ENCODE results near the gene DSCAM.

Gene DSCAM

DNA sequence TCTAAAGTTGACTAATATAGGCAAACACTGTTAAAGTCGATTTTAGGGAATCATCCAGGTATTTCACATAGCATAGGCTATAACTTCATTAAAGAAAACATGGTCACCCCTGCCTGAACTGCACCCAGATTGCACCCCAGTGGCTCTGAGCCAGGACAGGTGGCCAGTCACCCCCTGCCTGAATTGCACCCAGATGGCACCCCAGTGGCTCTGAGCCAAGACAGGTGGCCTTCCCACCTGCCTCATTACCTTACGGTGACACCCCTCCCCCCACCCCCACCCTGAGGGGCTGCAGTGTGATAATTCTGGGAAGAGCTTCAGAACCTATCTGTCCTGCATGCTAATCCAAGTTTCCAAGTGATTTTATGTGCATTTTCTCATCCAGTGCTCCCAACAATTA lies 78.9 kb downstream of the DSCAM start:
- Mint-ChIP-seq H3K27me3 (no peaks in the 10 kb centered on the region), H3K36me3 (no peaks in the 10 kb centered on the region), H3K4me1 (ENCODE audit: low read depth) (no peaks in the 10 kb centered on the region), H3K9me3 (ENCODE audit: low read depth) (peaks cover 4% of the 10 kb centered on the region), H3K27ac (no peak overlapping the region), H3K4me3 (no peak overlapping the region)

GRCh38 chr21:40766381-40766780 lies 80.6 kb downstream of the DSCAM start:
- Mint-ChIP-seq H3K4me3 (no peak overlapping the region), H3K36me3 (no peaks in the 10 kb centered on the region), H3K27ac (no peak overlapping the region), H3K4me1 (ENCODE audit: low read depth) (no peaks in the 10 kb centered on the region), H3K27me3 (peaks cover under 1% of the 10 kb centered on the region), H3K9me3 (ENCODE audit: low read depth) (peaks cover 4% of the 10 kb centered on the region)

GRCh38 chr21:40765811-40766210 lies 81.1 kb downstream of the DSCAM start:
- Mint-ChIP-seq H3K27ac (no peak overlapping the region), H3K9me3 (ENCODE audit: low read depth) (peaks cover 4% of the 10 kb centered on the region)

GRCh38 chr21:40760821-40761220 lies 86.1 kb downstream of the DSCAM start:
- Mint-ChIP-seq H3K27me3 (peaks cover 9% of the 10 kb centered on the region), H3K4me1 (ENCODE audit: low read depth) (no peaks in the 10 kb centered on the region), H3K36me3 (no peaks in the 10 kb centered on the region), H3K27ac (no peak overlapping the region), H3K9me3 (ENCODE audit: low read depth) (no peaks in the 10 kb centered on the region), H3K4me3 (no peak overlapping the region)

More at GRCh38 chr21:40765811-40766210, 81.1 kb downstream of the DSCAM start:
- Mint-ChIP-seq H3K27me3 (peaks cover 2% of the 10 kb centered on the region), H3K36me3 (no peaks in the 10 kb centered on the region), H3K4me3 (no peak overlapping the region), H3K4me1 (ENCODE audit: low read depth) (no peaks in the 10 kb centered on the region)

DNA sequence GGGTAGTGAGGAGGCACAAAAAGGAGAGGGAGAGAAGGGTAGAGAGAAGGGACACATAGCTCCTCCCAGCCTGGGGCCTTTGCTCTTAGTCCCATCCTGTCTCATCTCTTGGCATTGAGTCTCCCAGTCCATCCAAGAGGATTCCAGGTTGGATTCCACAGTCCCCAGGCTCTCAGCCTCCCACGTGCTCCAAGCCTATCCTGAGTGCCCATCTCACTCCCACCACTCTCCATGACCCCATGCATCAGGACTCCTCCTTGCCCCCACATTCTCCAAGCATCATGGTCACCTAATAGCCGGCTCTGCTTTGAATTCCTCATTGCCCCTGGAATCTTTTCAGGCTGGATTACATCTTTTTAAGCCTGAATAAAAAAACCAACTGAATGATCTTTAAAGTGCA lies 87.9 kb downstream of the DSCAM start:
- Mint-ChIP-seq H3K27me3 (peaks cover 9% of the 10 kb centered on the region), H3K4me3 (no peak overlapping the region), H3K4me1 (ENCODE audit: low read depth) (no peaks in the 10 kb centered on the region), H3K27ac (no peak overlapping the region), H3K36me3 (no peaks in the 10 kb centered on the region), H3K9me3 (ENCODE audit: low read depth) (no peaks in the 10 kb centered on the region)

- H3K9me3 Mint-ChIP-seq (ENCODE audit: low read depth): no peaks in the 10 kb centered on the region
- H3K27me3 Mint-ChIP-seq: peaks cover 11% of the 10 kb centered on the region
- no peak overlapping the region for H3K4me3 Mint-ChIP-seq
- H3K4me1 Mint-ChIP-seq (ENCODE audit: low read depth): no peaks in the 10 kb centered on the region
- no peaks in the 10 kb centered on the region for H3K36me3 Mint-ChIP-seq
- no peak overlapping the region for H3K27ac Mint-ChIP-seq
These were observed 89.6 kb downstream of the DSCAM start for GRCh38 chr21:40757366-40757765.

GRCh38 chr21:40754466-40754865 lies 92.5 kb downstream of the DSCAM start:
- peaks cover 7% of the 10 kb centered on the region for H3K27me3 Mint-ChIP-seq
- H3K36me3 Mint-ChIP-seq: no peaks in the 10 kb centered on the region
- no peak overlapping the region for H3K4me3 Mint-ChIP-seq
- H3K9me3 Mint-ChIP-seq (ENCODE audit: low read depth): no peaks in the 10 kb centered on the region
- no peaks in the 10 kb centered on the region for H3K4me1 Mint-ChIP-seq (ENCODE audit: low read depth)
- no peak overlapping the region for H3K27ac Mint-ChIP-seq

DNA sequence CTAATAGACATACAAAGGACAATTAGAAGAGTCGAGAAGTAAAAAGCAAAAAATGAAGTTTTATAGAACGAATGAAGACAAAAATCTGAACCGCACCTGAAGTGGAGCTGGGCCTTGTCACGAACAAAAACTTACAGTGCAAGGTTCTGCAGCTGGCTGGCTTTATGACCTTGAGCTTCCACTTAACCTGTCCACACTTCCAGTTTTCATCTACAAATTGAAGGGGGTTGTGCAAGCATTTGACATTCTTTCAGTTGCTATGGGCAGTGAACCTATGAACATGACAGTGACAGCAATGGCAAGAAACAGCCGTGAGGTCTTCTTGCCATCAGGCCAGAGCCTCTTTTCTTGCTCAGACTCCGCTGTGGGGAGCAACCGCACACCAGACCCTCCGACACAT lies 93.2 kb downstream of the DSCAM start:
- H3K27ac Mint-ChIP-seq: no peak overlapping the region
- H3K36me3 Mint-ChIP-seq: no peaks in the 10 kb centered on the region
- no peaks in the 10 kb centered on the region for H3K4me1 Mint-ChIP-seq (ENCODE audit: low read depth)
- H3K9me3 Mint-ChIP-seq (ENCODE audit: low read depth): no peaks in the 10 kb centered on the region
- H3K4me3 Mint-ChIP-seq: no peak overlapping the region
- peaks cover 5% of the 10 kb centered on the region for H3K27me3 Mint-ChIP-seq

DNA sequence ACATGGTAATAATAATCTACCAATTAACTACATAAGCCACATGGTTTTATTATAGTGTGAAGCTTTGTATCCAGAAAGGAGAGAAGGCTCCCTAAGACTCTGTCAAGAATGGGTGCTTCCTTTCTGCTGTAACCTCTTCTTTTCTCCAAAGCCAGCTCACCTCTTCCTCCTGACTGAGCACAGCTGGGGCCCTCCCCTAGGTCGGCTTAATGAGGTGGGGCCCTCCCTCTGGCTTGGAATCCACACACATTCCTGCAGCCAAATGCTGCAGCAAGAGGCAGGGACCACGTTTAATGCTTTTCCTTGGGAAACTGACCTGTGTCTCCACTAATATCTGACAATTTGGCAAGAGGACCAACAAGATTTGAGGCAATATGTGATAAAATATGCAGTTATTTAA lies 94.8 kb downstream of the DSCAM start:
- Mint-ChIP-seq H3K36me3 (no peaks in the 10 kb centered on the region), H3K9me3 (ENCODE audit: low read depth) (no peaks in the 10 kb centered on the region), H3K4me1 (ENCODE audit: low read depth) (no peaks in the 10 kb centered on the region), H3K27ac (no peak overlapping the region), H3K4me3 (no peak overlapping the region), H3K27me3 (peaks cover 2% of the 10 kb centered on the region)

GRCh38 chr21:40751221-40751620 lies 95.7 kb downstream of the DSCAM start:
- Mint-ChIP-seq H3K27ac (no peak overlapping the region), H3K36me3 (no peaks in the 10 kb centered on the region), H3K4me3 (no peak overlapping the region), H3K4me1 (ENCODE audit: low read depth) (no peaks in the 10 kb centered on the region), H3K9me3 (ENCODE audit: low read depth) (no peaks in the 10 kb centered on the region), H3K27me3 (peaks cover 2% of the 10 kb centered on the region)

GRCh38 chr21:40736145-40736544 lies 110.8 kb downstream of the DSCAM start:
- Mint-ChIP-seq H3K27me3 (peaks cover 9% of the 10 kb centered on the region), H3K4me3 (no peak overlapping the region), H3K27ac (no peak overlapping the region), H3K4me1 (ENCODE audit: low read depth) (no peaks in the 10 kb centered on the region), H3K36me3 (no peaks in the 10 kb centered on the region), H3K9me3 (ENCODE audit: low read depth) (no peaks in the 10 kb centered on the region)

- no peaks in the 10 kb centered on the region for H3K36me3 Mint-ChIP-seq
- H3K9me3 Mint-ChIP-seq (ENCODE audit: low read depth): no peaks in the 10 kb centered on the region
- no peaks in the 10 kb centered on the region for H3K4me1 Mint-ChIP-seq (ENCODE audit: low read depth)
- no peak overlapping the region for H3K27ac Mint-ChIP-seq
- peaks cover 5% of the 10 kb centered on the region for H3K27me3 Mint-ChIP-seq
- no peak overlapping the region for H3K4me3 Mint-ChIP-seq
These were observed 113.9 kb downstream of the DSCAM start for GRCh38 chr21:40733024-40733397.

DNA sequence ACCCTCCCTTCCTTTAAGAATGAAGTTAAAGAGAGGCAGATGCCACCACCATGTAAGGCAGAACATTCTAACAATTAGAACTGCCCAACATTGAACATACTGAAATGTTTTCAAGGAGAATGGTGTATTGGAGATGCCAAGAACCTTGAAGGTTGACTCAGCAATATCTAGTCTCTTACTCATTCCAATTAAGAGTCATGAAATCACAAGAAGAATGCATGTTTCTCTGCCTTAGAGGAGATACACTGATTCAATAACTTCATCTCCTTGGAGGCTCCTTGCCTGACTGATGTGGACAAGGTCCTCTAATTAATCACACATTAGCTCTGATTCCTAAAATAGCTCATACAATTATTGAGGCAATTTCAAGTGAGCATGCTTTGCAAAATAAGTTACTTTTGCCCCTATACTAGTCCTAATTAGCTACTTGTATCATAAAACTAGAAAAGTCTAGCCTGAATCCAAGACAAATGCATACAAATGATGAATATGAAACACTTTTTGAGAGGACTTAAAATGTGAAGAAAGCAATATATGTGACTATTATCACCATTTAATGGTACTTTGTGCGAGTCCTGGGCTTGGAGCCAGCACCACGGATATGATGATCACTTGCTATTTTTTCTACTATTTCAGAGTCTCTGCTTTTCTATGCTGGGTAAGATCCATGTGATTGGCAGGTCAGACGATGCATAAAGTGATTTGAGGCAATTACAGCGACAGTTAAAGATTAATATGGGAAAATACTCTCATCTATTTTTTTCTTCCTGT lies 114.5 kb downstream of the DSCAM start:
- Mint-ChIP-seq H3K9me3 (ENCODE audit: low read depth) (no peaks in the 10 kb centered on the region), H3K4me1 (ENCODE audit: low read depth) (no peaks in the 10 kb centered on the region), H3K27me3 (peaks cover 5% of the 10 kb centered on the region), H3K4me3 (no peak overlapping the region), H3K27ac (no peak overlapping the region), H3K36me3 (no peaks in the 10 kb centered on the region)

DNA sequence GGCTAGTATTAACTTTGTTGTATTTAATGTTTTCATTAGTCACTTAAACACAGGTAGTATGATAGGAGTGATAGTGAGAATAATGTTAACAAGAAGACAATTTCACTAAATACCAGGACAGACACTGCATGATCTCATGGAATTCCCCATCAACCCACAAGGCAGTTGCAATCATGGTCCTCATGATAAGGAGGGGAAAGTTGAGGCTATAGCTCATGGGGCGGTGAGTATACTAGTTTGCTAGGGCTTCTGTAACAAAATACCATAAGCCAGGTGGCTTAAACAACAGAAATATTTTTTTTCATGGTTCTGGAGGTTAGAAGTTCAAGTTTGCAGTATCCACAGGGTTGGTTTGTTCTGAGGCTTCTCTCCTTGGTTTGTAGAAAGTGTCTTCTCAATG lies 115.8 kb downstream of the DSCAM start:
- H3K27ac Mint-ChIP-seq: no peak overlapping the region

GRCh38 chr21:40730426-40730800 lies 116.5 kb downstream of the DSCAM start:
- Mint-ChIP-seq H3K4me1 (ENCODE audit: low read depth) (no peaks in the 10 kb centered on the region), H3K36me3 (no peaks in the 10 kb centered on the region), H3K4me3 (no peak overlapping the region), H3K27ac (no peak overlapping the region), H3K9me3 (ENCODE audit: low read depth) (no peaks in the 10 kb centered on the region), H3K27me3 (peaks cover 2% of the 10 kb centered on the region)

More for the DNA sequence above, 115.8 kb downstream of the DSCAM start:
- H3K36me3 Mint-ChIP-seq: no peaks in the 10 kb centered on the region
- H3K4me3 Mint-ChIP-seq: no peak overlapping the region
- H3K27me3 Mint-ChIP-seq: peaks cover 7% of the 10 kb centered on the region
- H3K4me1 Mint-ChIP-seq (ENCODE audit: low read depth): no peaks in the 10 kb centered on the region
- no peaks in the 10 kb centered on the region for H3K9me3 Mint-ChIP-seq (ENCODE audit: low read depth)

DNA sequence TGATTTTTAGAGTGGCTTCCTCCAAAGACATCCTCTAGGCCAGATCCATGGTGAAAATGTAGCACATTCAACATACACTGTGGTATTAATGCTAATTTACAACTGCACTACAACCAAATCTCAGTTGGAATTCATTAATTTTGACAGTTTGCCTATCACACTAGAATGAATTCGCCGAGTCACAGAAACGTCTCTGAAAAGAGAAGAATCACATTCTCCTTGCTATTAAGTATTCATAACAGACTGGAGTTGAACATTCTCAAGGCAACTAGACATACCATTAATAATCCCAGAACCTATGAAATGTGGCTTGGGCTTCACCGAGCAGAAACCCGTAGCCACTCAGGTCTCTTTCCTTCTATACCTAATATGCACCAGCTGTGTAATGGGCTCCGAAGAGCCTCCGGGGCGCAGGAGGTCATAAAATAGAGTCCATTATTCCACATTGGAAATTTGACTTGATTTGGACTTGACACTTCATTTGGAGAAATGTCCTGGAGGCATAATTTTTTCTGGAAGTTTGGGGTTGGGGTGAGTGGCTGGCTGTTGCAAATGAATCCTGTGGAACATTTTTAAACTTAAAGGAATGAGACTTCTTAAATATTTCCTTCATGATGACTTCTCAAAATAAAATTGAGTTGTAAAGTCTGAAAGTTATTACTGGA lies 117.1 kb downstream of the DSCAM start:
- H3K36me3 Mint-ChIP-seq: no peaks in the 10 kb centered on the region
- H3K27me3 Mint-ChIP-seq: peaks cover 2% of the 10 kb centered on the region
- no peak overlapping the region for H3K27ac Mint-ChIP-seq
- no peaks in the 10 kb centered on the region for H3K4me1 Mint-ChIP-seq (ENCODE audit: low read depth)
- no peak overlapping the region for H3K4me3 Mint-ChIP-seq
- H3K9me3 Mint-ChIP-seq (ENCODE audit: low read depth): no peaks in the 10 kb centered on the region

Data from activated naive CD8-positive, alpha-beta T cell (primary cell).